K562 (cell line): ENCODE data around the gene HTR4. TPM values are rescaled to one million over a fixed set of nuclear protein-coding genes. Genes with fewer than 3 reads are reported as not detected.

Source experiments
- ATAC-seq: fragments of 200-7000 bp; cut with Tn5 transposase; 3 replicates; pipeline ENCODE4 v1.9.1; 2020; ENCODE audit warnings: moderate library complexity
- BruUV-seq: library from RNA; stranded (reverse); fragments of 400-500 nt; replicated peaks from 2 replicates; lab custom pipeline; 2021; lab: Mats Ljungman, UMichigan
- CTCF ChIA-PET: fragments of 300-600 bp; formaldehyde crosslinking; extraction: SDS; loops from one replicate; lab custom pipeline; 2021; ENCODE audit warnings: low intra/inter-chr PET ratio; lab: Yijun Ruan, JAX
- POLR2A ChIA-PET: fragments of 300-600, 350-650 bp; sonication (Branson Sonifier 250); formaldehyde crosslinking; extraction: SDS; loops from one replicate; lab custom pipeline; 2021; ENCODE audit warnings: antibody characterized with exemption, inconsistent platforms; lab: Yijun Ruan, JAX
- DNase-seq, 4 experiments: peaks; one replicate each; pipeline versions ENCODE4 v3.0.0 to v3.0.0-alpha.2; 2011 to 2018; ENCODE audit warnings: low spot score in 3 of 4, mixed read lengths in 3 of 4; ENCODE audit errors: extremely low read depth in 1 of 4
- FAIRE-seq: peaks from 2 replicates; lab custom pipeline; 2011; peaks lifted over from hg19 to GRCh38; lab: Jason Lieb, UNC
- H2AFZ ChIP-seq: 2 replicates; pipeline ENCODE4 v1.6.0; 2011; ENCODE audit warnings: low read depth, low read length, control low read depth, inconsistent platforms
- H3K27ac ChIP-seq: fragments of 200-600 bp; 3 replicates; pipeline ENCODE4 v1.8.0; 2011; ENCODE audit warnings: low read depth, mild to moderate bottlenecking, control low read depth, inconsistent platforms, low read length, moderate library complexity, mixed read lengths; ENCODE audit errors: extremely low read depth
- H3K27me3 ChIP-seq, 2 experiments: fragments of 300-600 bp in 1 of 2; 2 replicates in 1 of 2; 3 replicates in 1 of 2; pipeline versions ENCODE4 v1.6.0 to v1.8.0; 2011; ENCODE audit warnings: inconsistent platforms in 2 of 2, low read length in 2 of 2, mild to moderate bottlenecking in 1 of 2, mixed read lengths in 1 of 2, moderate library complexity in 1 of 2; ENCODE audit not compliant: control insufficient read depth in 2 of 2, insufficient read depth in 2 of 2
- H3K36me3 ChIP-seq: fragments of 300-600 bp; 3 replicates; pipeline ENCODE4 v1.8.0; 2011; ENCODE audit warnings: mild to moderate bottlenecking, low read length, inconsistent platforms; ENCODE audit not compliant: control insufficient read depth, insufficient read depth
- H3K4me1 ChIP-seq, 2 experiments: fragments of 200-600 bp in 1 of 2; replicated peaks in 1 of 2; 2 replicates in 1 of 2; 3 replicates in 1 of 2; pipeline versions ENCODE4 v1.5.1 to v1.8.0; 2011; ENCODE audit warnings: inconsistent platforms in 2 of 2, low read length in 2 of 2, mild to moderate bottlenecking in 1 of 2, mixed read lengths in 1 of 2, moderate library complexity in 1 of 2; ENCODE audit not compliant: control insufficient read depth in 2 of 2, insufficient read depth in 2 of 2
- H3K4me2 ChIP-seq: 2 replicates; pipeline ENCODE4 v1.6.1; 2011; ENCODE audit warnings: low read length, control low read depth, inconsistent platforms, mixed read lengths; ENCODE audit not compliant: insufficient read depth
- H3K4me3 ChIP-seq: fragments of 200-600 bp; sonication (generic), shearing (Covaris generic); 2 replicates; pipeline ENCODE4 v1.5.1; 2016; ENCODE audit warnings: control low read depth, inconsistent platforms
- H3K79me2 ChIP-seq: fragments of 200-600 bp; 3 replicates; pipeline ENCODE4 v1.8.0; 2011; ENCODE audit warnings: low read length, inconsistent platforms; ENCODE audit not compliant: control insufficient read depth, insufficient read depth
- H3K9ac ChIP-seq, 2 experiments: 2 replicates each; pipeline versions ENCODE4 v1.6.0 to v1.6.1; 2011; ENCODE audit warnings: low read depth in 2 of 2, low read length in 2 of 2, control low read depth in 1 of 2, inconsistent platforms in 1 of 2, mild to moderate bottlenecking in 1 of 2, mixed read lengths in 1 of 2; ENCODE audit not compliant: insufficient read depth in 1 of 2
- H3K9me1 ChIP-seq: one replicate; pipeline ENCODE4 v1.6.0; 2011; ENCODE audit warnings: inconsistent platforms, mild to moderate bottlenecking, low read length, moderate library complexity; ENCODE audit not compliant: control insufficient read depth, insufficient read depth
- H3K9me3 ChIP-seq: replicated peaks from 2 replicates; pipeline ENCODE4 v1.5.1; 2011; ENCODE audit warnings: low read depth, low read length, inconsistent platforms; ENCODE audit not compliant: control insufficient read depth, insufficient read depth
- H4K20me1 ChIP-seq: replicated peaks from 2 replicates; pipeline ENCODE4 v1.6.1; 2011; ENCODE audit warnings: low read length, inconsistent platforms, mixed read lengths; ENCODE audit not compliant: control insufficient read depth, insufficient read depth
- CBX3 ChIP-seq, 2 experiments: IDR thresholded peaks; 1 replicate in 1 of 2; 2 replicates in 1 of 2; pipeline ENCODE4 v1.6.1; 2012; ENCODE audit warnings: inconsistent platforms in 2 of 2, low read length in 2 of 2, borderline replicate concordance in 1 of 2, control low read depth in 1 of 2
- KDM5B ChIP-seq: fragments of 200-600 bp; sonication (generic); IDR thresholded peaks from 2 replicates; pipeline ENCODE4 v1.6.1; 2012; ENCODE audit warnings: low read depth, mild to moderate bottlenecking, moderate library complexity, low read length, control low read depth, inconsistent platforms; ENCODE audit not compliant: insufficient replicate concordance
- MAFG ChIP-seq: fragments of 450-650 bp; conservative IDR thresholded peaks from 2 replicates; pipeline ENCODE4 v1.6.1; 2016; ENCODE audit warnings: missing genetic modification characterization, missing compliant biosample characterization
- PPARD ChIP-seq: fragments of 250-450 bp; sonication (Bioruptor Pico); IDR thresholded peaks from 2 replicates; pipeline ENCODE4 v1.8.0; 2022; ENCODE audit warnings: inconsistent platforms, mild to moderate bottlenecking, moderate library complexity
- SLC30A9 ChIP-seq: fragments of 250-450 bp; sonication (Bioruptor Pico); IDR thresholded peaks from 2 replicates; pipeline ENCODE4 v1.8.0; 2022; ENCODE audit warnings: mild to moderate bottlenecking, moderate library complexity
- ZNF79 ChIP-seq: fragments of 250-450 bp; sonication (Bioruptor Pico); IDR thresholded peaks from 2 replicates; pipeline ENCODE4 v1.4.0; 2020; ENCODE audit warnings: low read depth, mild to moderate bottlenecking, moderate library complexity
- WGBS: fragments of 100-300 bp; shearing (Covaris generic); methylation state at CpG from one replicate; pipeline ENCODE4 v1.1.6; 2016; ENCODE audit warnings: low coverage, mixed read lengths; ENCODE audit not compliant: insufficient coverage; ENCODE audit errors: missing lambda C conversion rate; 5-methylcytosine and 5-hydroxymethylcytosine counted together
- in situ Hi-C: fragments of 300-500 bp; cut with MboI; formaldehyde crosslinking; loops from 4 replicates; pipeline ENCODE4 v1.15.0; 2018; ENCODE audit warnings: inconsistent platforms, mixed read lengths
- intact Hi-C: fragments of 100-400 bp; cut with micrococcal nuclease; formaldehyde crosslinking; loops from 2 replicates; pipeline ENCODE4 v1.14.2; 2022
- polyA plus RNA-seq, 8 experiments: library from polyadenylated mRNA; depleted of rRNA in 4 of 8; stranded (reverse) in 5 of 8; unstranded in 3 of 8; fragments of >200 nt; fragmentation: Nextera tagmentation in 2 of 8; fragmentation: Illumina TruSeq in 1 of 8; extraction: Ambion mirVana in 2 of 8; extraction: Trizol in 1 of 8; gene quantifications; 2 replicates each; pipeline versions ENCODE4 v1.2.1 to v1.2.3, GENCODE V29; 2011 to 2014; ENCODE audit warnings: inconsistent platforms in 1 of 8, missing spikeins in 1 of 8
- total RNA-seq, 7 experiments: library from RNA; depleted of rRNA in 6 of 7; stranded (reverse); fragments of >200 nt in 6 of 7; fragmentation: Illumina TruSeq in 2 of 7; extraction: Trizol in 2 of 7; gene quantifications; 2 replicates each; pipeline versions ENCODE4 v1.2.1 to v1.2.3, GENCODE V29; 2011 to 2021; ENCODE audit warnings: low replicate concordance in 1 of 7
- TF ChIP-seq, protein P1 (sequence below): fragments of 450-650 bp; IDR thresholded peaks from 2 replicates; pipeline ENCODE4 v1.7.0; 2016; ENCODE audit warnings: borderline replicate concordance
- TF ChIP-seq, protein P2 (sequence below): sonication (generic); formaldehyde crosslinking; IDR thresholded peaks from 2 replicates; pipeline ENCODE4 v1.8.0; 2023; ENCODE audit warnings: mild to moderate bottlenecking, missing genetic modification reagents
- TF ChIP-seq, protein P3 (sequence below), 3 experiments: IDR thresholded peaks in 2 of 3; conservative IDR thresholded peaks in 1 of 3; 2 replicates each; pipeline ENCODE4 v1.5.1; 2011 to 2012; ENCODE audit warnings: low read length in 3 of 3, mild to moderate bottlenecking in 3 of 3, control low read depth in 2 of 3, improper control_type of control experiment in 1 of 3, inconsistent platforms in 1 of 3, low read depth in 1 of 3, mixed read lengths in 1 of 3, moderate library complexity in 1 of 3; ENCODE audit not compliant: insufficient read depth in 2 of 3

HTR4 gene
- total and polyA plus RNA-seq, 9 of the 15 experiments (the other 6 are each of a cell fraction or from before 2014, with no cell fraction given): 0.13 TPM; not detected in 8

- no peak for ATAC-seq
- in situ Hi-C loops: no loop called here
Measured at GRCh38 chr5:148523139-148523538, 131.2 kb downstream of the HTR4 start.

DNA sequence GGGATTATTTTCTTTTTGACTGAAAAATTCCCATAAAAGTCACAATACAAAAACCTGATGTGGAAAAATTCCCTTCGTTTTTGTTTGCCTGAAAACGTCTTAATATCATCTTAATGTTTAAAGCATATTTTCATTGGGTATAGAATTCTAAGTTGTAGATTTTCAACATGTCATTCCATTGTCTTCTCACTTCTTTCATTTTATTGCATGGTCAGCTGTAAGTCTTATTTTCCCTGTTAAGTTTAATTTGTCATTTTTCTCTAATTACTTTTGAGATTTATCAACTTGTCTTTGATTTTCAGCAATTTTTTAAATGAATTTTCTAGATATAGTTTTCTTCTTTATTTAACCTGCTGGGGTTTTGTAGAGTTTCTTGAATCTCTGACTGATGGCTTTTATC lies 138.9 kb downstream of the HTR4 start:
- CTCF ChIA-PET: no interaction called here
- BruUV-seq: no TSS peak
- TF ChIP-seq MAFG (tag) (peak; percentile 34; the same call in 1 of the 2 replicates), PPARD (CRISPR knock-in tag) (no peak), ZNF79 (CRISPR knock-in tag) (no peak), KDM5B (no peak), CBX3 (IDR thresholded peaks at IDR 0.05; ENCODE audit: borderline replicate concordance in 1 of 2, low read length in 2 of 2) (peak in 1 of 2 experiments; percentile 89; a peak in 2 of 3 replicates)
- TF ChIP-seq, protein P1, sequence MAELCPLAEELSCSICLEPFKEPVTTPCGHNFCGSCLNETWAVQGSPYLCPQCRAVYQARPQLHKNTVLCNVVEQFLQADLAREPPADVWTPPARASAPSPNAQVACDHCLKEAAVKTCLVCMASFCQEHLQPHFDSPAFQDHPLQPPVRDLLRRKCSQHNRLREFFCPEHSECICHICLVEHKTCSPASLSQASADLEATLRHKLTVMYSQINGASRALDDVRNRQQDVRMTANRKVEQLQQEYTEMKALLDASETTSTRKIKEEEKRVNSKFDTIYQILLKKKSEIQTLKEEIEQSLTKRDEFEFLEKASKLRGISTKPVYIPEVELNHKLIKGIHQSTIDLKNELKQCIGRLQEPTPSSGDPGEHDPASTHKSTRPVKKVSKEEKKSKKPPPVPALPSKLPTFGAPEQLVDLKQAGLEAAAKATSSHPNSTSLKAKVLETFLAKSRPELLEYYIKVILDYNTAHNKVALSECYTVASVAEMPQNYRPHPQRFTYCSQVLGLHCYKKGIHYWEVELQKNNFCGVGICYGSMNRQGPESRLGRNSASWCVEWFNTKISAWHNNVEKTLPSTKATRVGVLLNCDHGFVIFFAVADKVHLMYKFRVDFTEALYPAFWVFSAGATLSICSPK: no peak
- TF ChIP-seq, protein P2, sequence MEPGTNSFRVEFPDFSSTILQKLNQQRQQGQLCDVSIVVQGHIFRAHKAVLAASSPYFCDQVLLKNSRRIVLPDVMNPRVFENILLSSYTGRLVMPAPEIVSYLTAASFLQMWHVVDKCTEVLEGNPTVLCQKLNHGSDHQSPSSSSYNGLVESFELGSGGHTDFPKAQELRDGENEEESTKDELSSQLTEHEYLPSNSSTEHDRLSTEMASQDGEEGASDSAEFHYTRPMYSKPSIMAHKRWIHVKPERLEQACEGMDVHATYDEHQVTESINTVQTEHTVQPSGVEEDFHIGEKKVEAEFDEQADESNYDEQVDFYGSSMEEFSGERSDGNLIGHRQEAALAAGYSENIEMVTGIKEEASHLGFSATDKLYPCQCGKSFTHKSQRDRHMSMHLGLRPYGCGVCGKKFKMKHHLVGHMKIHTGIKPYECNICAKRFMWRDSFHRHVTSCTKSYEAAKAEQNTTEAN: no peak

More at GRCh38 chr5:148523139-148523538, 131.2 kb downstream of the HTR4 start:
- intact Hi-C loops: loop anchor here (5.0 kb wide), 1 partner anchor 164 kb away; no protein-coding TSS in a partner anchor
- Histone ChIP-seq H3K4me1 (no peaks in the 10 kb centered on the region), H3K79me2 (no peaks in the 10 kb centered on the region), H3K9me1 (no peaks in the 10 kb centered on the region), H3K4me2 (no peak overlapping the region), H2AFZ (no peak overlapping the region), H3K9me3 (no peaks in the 10 kb centered on the region), H3K9ac (no peak overlapping the region), H4K20me1 (no peaks in the 10 kb centered on the region), H3K36me3 (no peaks in the 10 kb centered on the region), H3K4me3 (no peak overlapping the region)
- ChIA-PET POLR2A (no interaction called here), CTCF (no interaction called here)
- no peak for FAIRE-seq
- no peak for DNase-seq
- BruUV-seq: no TSS peak
- WGBS: 0% methylated on average over 4 of the region's 5 CpGs
- TF ChIP-seq SLC30A9 (CRISPR knock-in tag): no peak
- TF ChIP-seq, protein P3, sequence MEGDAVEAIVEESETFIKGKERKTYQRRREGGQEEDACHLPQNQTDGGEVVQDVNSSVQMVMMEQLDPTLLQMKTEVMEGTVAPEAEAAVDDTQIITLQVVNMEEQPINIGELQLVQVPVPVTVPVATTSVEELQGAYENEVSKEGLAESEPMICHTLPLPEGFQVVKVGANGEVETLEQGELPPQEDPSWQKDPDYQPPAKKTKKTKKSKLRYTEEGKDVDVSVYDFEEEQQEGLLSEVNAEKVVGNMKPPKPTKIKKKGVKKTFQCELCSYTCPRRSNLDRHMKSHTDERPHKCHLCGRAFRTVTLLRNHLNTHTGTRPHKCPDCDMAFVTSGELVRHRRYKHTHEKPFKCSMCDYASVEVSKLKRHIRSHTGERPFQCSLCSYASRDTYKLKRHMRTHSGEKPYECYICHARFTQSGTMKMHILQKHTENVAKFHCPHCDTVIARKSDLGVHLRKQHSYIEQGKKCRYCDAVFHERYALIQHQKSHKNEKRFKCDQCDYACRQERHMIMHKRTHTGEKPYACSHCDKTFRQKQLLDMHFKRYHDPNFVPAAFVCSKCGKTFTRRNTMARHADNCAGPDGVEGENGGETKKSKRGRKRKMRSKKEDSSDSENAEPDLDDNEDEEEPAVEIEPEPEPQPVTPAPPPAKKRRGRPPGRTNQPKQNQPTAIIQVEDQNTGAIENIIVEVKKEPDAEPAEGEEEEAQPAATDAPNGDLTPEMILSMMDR (IDR thresholded peaks at IDR 0.05 in 2 of 3, conservative IDR thresholded peaks at IDR 0.05 in 1 of 3; ENCODE audit: insufficient read depth in 2 of 3, low read depth in 1 of 3, low read length in 3 of 3): peak in 2 of 3 experiments; percentile 11 to 29; a peak in 2 of 6 replicates
- TF ChIP-seq, all 486 proteins: peak for 1
- Histone ChIP-seq H3K27ac (no peak overlapping the region), H3K27me3 (no peaks in the 10 kb centered on the region; a peak in 1 of 5 replicates)

More for the DNA sequence above, 138.9 kb downstream of the HTR4 start:
- Histone ChIP-seq H2AFZ (no peak overlapping the region), H3K27ac (no peak overlapping the region), H3K9me1 (no peaks in the 10 kb centered on the region), H3K4me1 (no peaks in the 10 kb centered on the region), H3K4me3 (no peak overlapping the region), H4K20me1 (no peaks in the 10 kb centered on the region), H3K27me3 (no peaks in the 10 kb centered on the region), H3K4me2 (no peak overlapping the region), H3K79me2 (no peaks in the 10 kb centered on the region), H3K9me3 (no peaks in the 10 kb centered on the region), H3K9ac (no peak overlapping the region), H3K36me3 (no peaks in the 10 kb centered on the region)
- ATAC-seq: no peak
- in situ Hi-C loops (no loop called here), intact Hi-C loops (no loop called here)
- 0% methylated on average over 2 of the region's 2 CpGs for WGBS
- peak; percentile 59 for FAIRE-seq
- DNase-seq: no peak
- POLR2A ChIA-PET: no interaction called here
